ENCODE results near the gene EDIL3. TPM values are rescaled to one million over a fixed set of nuclear protein-coding genes. Genes with fewer than 3 reads are reported as not detected.

Gene EDIL3
- polyA plus RNA-seq, 2 donors, result 1.6 to 2.7 TPM

DNA sequence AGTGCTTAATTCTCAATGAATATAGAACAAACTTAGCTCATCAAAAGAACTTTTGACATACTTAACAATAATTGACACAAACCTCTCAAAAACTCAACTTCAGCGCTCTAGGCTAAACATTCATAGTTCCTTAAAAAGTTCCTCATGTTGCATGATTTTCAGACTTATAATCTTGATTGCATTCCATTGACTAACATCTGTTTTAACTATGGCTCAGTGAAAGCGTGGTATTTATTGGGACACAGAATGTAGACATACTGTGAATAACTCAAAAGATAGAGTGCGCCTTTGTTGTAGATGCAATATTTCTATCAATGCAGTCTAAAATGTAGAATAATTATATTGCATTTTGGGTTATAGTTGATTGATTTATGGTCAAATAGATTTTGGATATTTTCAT is 436.9 kb downstream of the EDIL3 start:
- H3K4me1 ChIP-seq (ENCODE audit: control insufficient read depth in 2 of 2, insufficient read depth in 2 of 2, low read length in 1 of 2), result no peaks in the 10 kb centered on the region
- no peak overlapping the region for H3K4me3 ChIP-seq (ENCODE audit: low read depth in 1 of 2, low read length in 2 of 2)
- no peaks in the 10 kb centered on the region for H3K36me3 ChIP-seq (ENCODE audit: control insufficient read depth in 2 of 2, insufficient read depth in 2 of 2, low read length in 1 of 2)
- H3K9me3 ChIP-seq (ENCODE audit: control insufficient read depth in 2 of 2, insufficient read depth in 1 of 2, low read depth in 1 of 2, low read length in 1 of 2), result no peaks in the 10 kb centered on the region
- WGBS, 2 donors, result 95% methylated on average over 3 of the region's 3 CpGs
- no peak overlapping the region for H3K27ac ChIP-seq (ENCODE audit: low read depth in 2 of 2, low read length in 1 of 2)
- H3K27me3 ChIP-seq (ENCODE audit: control insufficient read depth in 1 of 2, insufficient read depth in 2 of 2, low read length in 2 of 2), result no peaks in the 10 kb centered on the region

GRCh38 chr5:83946516-83946915 is 438.2 kb downstream of the EDIL3 start:
- Histone ChIP-seq H3K27ac (ENCODE audit: low read depth in 2 of 2, low read length in 1 of 2) (no peak overlapping the region), H3K9me3 (ENCODE audit: control insufficient read depth in 2 of 2, insufficient read depth in 1 of 2, low read depth in 1 of 2, low read length in 1 of 2) (no peaks in the 10 kb centered on the region), H3K4me3 (ENCODE audit: low read depth in 1 of 2, low read length in 2 of 2) (no peak overlapping the region), H3K4me1 (ENCODE audit: control insufficient read depth in 2 of 2, insufficient read depth in 2 of 2, low read length in 1 of 2) (no peaks in the 10 kb centered on the region), H3K27me3 (ENCODE audit: control insufficient read depth in 1 of 2, insufficient read depth in 2 of 2, low read length in 2 of 2) (no peaks in the 10 kb centered on the region), H3K36me3 (ENCODE audit: control insufficient read depth in 2 of 2, insufficient read depth in 2 of 2, low read length in 1 of 2) (no peaks in the 10 kb centered on the region)
- 69 to 71% methylated on average over 6 of the region's 6 CpGs for WGBS, 2 donors

DNA sequence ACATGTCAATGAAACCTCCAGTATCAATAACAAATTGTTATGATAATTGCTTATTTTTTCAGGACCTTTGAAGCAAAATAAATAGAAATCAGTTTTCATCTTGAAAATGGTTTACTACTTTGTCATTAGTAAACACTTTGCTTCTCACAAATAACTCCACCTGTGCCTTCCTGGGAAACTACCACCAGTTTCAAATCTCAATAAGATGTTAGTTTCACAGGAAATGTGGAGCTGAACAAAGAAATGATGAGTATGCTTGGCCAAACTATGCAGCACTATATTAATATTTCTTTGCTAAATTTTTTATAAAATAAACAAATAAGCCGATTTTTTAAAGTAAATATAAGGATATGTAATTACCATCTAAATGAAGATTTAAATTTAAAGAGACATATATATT is 442.5 kb downstream of the EDIL3 start:
- H3K27ac ChIP-seq (ENCODE audit: low read depth in 2 of 2, low read length in 1 of 2), result no peak overlapping the region
- no peaks in the 10 kb centered on the region for H3K4me1 ChIP-seq (ENCODE audit: control insufficient read depth in 2 of 2, insufficient read depth in 2 of 2, low read length in 1 of 2)
- WGBS, 2 donors, result 62 to 69% methylated on average over 1 of the region's 1 CpG
- H3K27me3 ChIP-seq (ENCODE audit: control insufficient read depth in 1 of 2, insufficient read depth in 2 of 2, low read length in 2 of 2), result no peaks in the 10 kb centered on the region
- H3K9me3 ChIP-seq (ENCODE audit: control insufficient read depth in 2 of 2, insufficient read depth in 1 of 2, low read depth in 1 of 2, low read length in 1 of 2), result no peaks in the 10 kb centered on the region
- no peak overlapping the region for H3K4me3 ChIP-seq (ENCODE audit: low read depth in 1 of 2, low read length in 2 of 2)
- H3K36me3 ChIP-seq (ENCODE audit: control insufficient read depth in 2 of 2, insufficient read depth in 2 of 2, low read length in 1 of 2), result no peaks in the 10 kb centered on the region

GRCh38 chr5:83937837-83938236 is 446.8 kb downstream of the EDIL3 start:
- no peak overlapping the region for H3K4me3 ChIP-seq (ENCODE audit: low read depth in 1 of 2, low read length in 2 of 2)
- 58 to 79% methylated on average over 1 of the region's 1 CpG for WGBS, 2 donors
- no peak overlapping the region for H3K27ac ChIP-seq (ENCODE audit: low read depth in 2 of 2, low read length in 1 of 2)
- no peaks in the 10 kb centered on the region for H3K9me3 ChIP-seq (ENCODE audit: control insufficient read depth in 2 of 2, insufficient read depth in 1 of 2, low read depth in 1 of 2, low read length in 1 of 2)
- no peaks in the 10 kb centered on the region for H3K27me3 ChIP-seq (ENCODE audit: control insufficient read depth in 1 of 2, insufficient read depth in 2 of 2, low read length in 2 of 2)
- H3K36me3 ChIP-seq (ENCODE audit: control insufficient read depth in 2 of 2, insufficient read depth in 2 of 2, low read length in 1 of 2), result no peaks in the 10 kb centered on the region
- no peaks in the 10 kb centered on the region for H3K4me1 ChIP-seq (ENCODE audit: control insufficient read depth in 2 of 2, insufficient read depth in 2 of 2, low read length in 1 of 2)

DNA sequence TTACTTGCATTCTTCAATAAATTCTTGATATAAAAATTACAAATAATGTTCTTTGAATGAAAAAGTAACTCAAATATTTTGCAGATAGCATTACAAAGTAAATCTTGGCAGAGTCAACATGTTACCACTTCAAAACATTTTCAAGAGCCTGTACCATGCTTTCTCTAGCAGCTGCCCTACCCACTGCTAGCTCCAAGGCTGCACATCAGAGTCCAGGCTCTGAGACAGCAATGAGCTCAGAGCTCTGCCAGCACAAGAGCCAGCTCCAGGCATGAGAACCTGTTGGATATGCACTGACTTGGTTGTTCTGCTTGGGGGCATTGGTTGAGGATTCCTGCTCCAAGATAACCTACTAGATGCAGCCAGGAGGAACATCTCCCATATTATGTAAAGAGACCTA is 452.7 kb downstream of the EDIL3 start:
- no peaks in the 10 kb centered on the region for H3K27me3 ChIP-seq (ENCODE audit: control insufficient read depth in 1 of 2, insufficient read depth in 2 of 2, low read length in 2 of 2)
- H3K4me1 ChIP-seq (ENCODE audit: control insufficient read depth in 2 of 2, insufficient read depth in 2 of 2, low read length in 1 of 2), result no peaks in the 10 kb centered on the region
- no peaks in the 10 kb centered on the region for H3K9me3 ChIP-seq (ENCODE audit: control insufficient read depth in 2 of 2, insufficient read depth in 1 of 2, low read depth in 1 of 2, low read length in 1 of 2)
- H3K4me3 ChIP-seq (ENCODE audit: low read depth in 1 of 2, low read length in 2 of 2), result no peak overlapping the region
- no peaks in the 10 kb centered on the region for H3K36me3 ChIP-seq (ENCODE audit: control insufficient read depth in 2 of 2, insufficient read depth in 2 of 2, low read length in 1 of 2)
- H3K27ac ChIP-seq (ENCODE audit: low read depth in 2 of 2, low read length in 1 of 2), result no peak overlapping the region

DNA sequence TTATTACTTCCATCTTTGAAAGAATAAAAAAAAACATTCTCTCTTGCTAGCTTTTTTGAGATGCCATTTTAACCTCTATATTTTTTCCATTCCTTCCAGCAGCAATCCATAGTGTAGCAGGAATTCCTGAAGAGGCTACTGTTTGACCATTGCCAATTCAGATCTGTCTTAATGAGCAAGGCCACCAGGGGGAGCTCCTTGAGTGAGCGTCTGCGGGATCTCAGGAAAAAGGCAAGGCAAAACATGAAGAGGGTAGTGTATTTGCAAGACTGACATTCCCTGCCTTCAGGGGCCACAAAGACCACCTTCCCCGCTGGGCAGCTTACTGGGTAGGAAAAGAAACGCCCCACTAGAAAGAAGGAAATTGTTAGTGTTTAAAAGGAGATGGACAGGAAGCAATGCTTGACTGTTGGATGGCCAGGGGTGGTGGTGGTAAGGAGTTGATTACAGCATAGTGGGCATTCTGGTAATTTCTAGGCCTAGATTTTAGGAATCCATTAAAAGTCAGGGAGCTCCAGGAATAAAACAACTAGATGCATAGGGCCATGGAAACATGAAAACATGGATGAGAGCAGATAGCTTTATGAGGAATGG is 457.4 kb downstream of the EDIL3 start:
- no peaks in the 10 kb centered on the region for H3K4me1 ChIP-seq (ENCODE audit: control insufficient read depth in 2 of 2, insufficient read depth in 2 of 2, low read length in 1 of 2)
- H3K9me3 ChIP-seq (ENCODE audit: control insufficient read depth in 2 of 2, insufficient read depth in 1 of 2, low read depth in 1 of 2, low read length in 1 of 2), result peaks cover 0 to 2% of the 10 kb centered on the region in 2 donors
- H3K4me3 ChIP-seq (ENCODE audit: low read depth in 1 of 2, low read length in 2 of 2), result no peak overlapping the region
- 29 to 32% methylated on average over 4 of the region's 4 CpGs for whole genome bisulfite sequencing, 2 donors
- no peaks in the 10 kb centered on the region for H3K27me3 ChIP-seq (ENCODE audit: control insufficient read depth in 1 of 2, insufficient read depth in 2 of 2, low read length in 2 of 2)
- H3K36me3 ChIP-seq (ENCODE audit: control insufficient read depth in 2 of 2, insufficient read depth in 2 of 2, low read length in 1 of 2), result no peaks in the 10 kb centered on the region
- no peak overlapping the region for H3K27ac ChIP-seq (ENCODE audit: low read depth in 2 of 2, low read length in 1 of 2)

- Histone ChIP-seq H3K4me1 (ENCODE audit: control insufficient read depth in 2 of 2, insufficient read depth in 2 of 2, low read length in 1 of 2) (no peaks in the 10 kb centered on the region), H3K36me3 (ENCODE audit: control insufficient read depth in 2 of 2, insufficient read depth in 2 of 2, low read length in 1 of 2) (no peaks in the 10 kb centered on the region), H3K9me3 (ENCODE audit: control insufficient read depth in 2 of 2, insufficient read depth in 1 of 2, low read depth in 1 of 2, low read length in 1 of 2) (peaks cover 0 to 2% of the 10 kb centered on the region in 2 donors), H3K4me3 (ENCODE audit: low read depth in 1 of 2, low read length in 2 of 2) (no peak overlapping the region), H3K27ac (ENCODE audit: low read depth in 2 of 2, low read length in 1 of 2) (no peak overlapping the region), H3K27me3 (ENCODE audit: control insufficient read depth in 1 of 2, insufficient read depth in 2 of 2, low read length in 2 of 2) (no peaks in the 10 kb centered on the region)
- 59 to 75% methylated on average over 3 of the region's 3 CpGs for WGBS, 2 donors
Observed at GRCh38 chr5:83925955-83926337, 458.7 kb downstream of the EDIL3 start.

DNA sequence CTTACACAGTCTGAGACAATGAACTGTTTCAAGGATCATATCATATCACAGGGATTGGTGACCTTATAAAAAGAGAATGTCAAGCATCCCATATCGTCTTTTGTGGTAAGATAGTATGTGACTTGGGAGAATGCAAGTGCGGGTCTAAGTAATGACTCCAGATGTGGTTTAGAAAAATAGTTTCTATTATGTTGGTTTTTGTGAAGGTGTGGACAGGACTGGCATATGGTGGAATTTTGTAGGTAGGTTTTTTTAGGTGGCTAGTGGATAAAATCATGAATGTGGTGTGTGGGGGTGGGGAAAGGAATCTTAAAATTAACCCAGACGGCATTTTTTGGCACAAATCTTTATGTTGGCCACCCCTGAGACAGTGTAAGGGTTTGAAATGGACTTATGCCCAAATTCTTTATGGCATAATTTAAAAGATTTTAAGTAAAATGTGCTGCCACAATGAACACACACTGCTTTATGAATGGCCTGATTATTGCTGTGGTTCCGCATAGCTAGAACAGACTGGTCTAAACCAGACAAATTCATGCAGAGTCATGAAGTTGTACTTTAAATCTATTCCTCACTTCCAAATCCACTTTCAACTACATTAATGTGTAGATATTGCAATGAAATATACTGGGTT is 459.2 kb downstream of the EDIL3 start:
- Histone ChIP-seq H3K4me1 (ENCODE audit: control insufficient read depth in 2 of 2, insufficient read depth in 2 of 2, low read length in 1 of 2) (no peaks in the 10 kb centered on the region), H3K9me3 (ENCODE audit: control insufficient read depth in 2 of 2, insufficient read depth in 1 of 2, low read depth in 1 of 2, low read length in 1 of 2) (peaks cover 0 to 2% of the 10 kb centered on the region in 2 donors), H3K27ac (ENCODE audit: low read depth in 2 of 2, low read length in 1 of 2) (no peak overlapping the region), H3K4me3 (ENCODE audit: low read depth in 1 of 2, low read length in 2 of 2) (no peak overlapping the region), H3K36me3 (ENCODE audit: control insufficient read depth in 2 of 2, insufficient read depth in 2 of 2, low read length in 1 of 2) (no peaks in the 10 kb centered on the region), H3K27me3 (ENCODE audit: control insufficient read depth in 1 of 2, insufficient read depth in 2 of 2, low read length in 2 of 2) (no peaks in the 10 kb centered on the region)
- 62 to 69% methylated on average over 4 of the region's 4 CpGs for WGBS, 2 donors

DNA sequence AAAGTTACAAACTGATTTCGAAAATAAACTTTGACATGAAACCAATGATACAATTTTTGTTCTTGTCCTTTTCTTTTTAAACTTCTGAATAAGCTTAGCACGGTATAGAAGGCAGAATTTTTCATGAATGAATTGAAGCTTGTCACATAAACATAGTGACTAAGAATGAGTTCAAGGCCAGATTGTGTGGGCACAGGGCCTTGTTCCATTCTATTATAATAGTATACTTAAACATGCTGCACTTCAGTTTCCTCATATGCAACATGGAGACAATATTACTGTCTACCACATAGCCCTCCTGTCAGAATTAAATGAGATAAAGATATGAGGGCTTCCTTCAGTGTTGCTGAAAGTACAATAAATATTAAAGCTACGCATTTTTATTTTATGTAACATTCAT is 459.8 kb downstream of the EDIL3 start:
- 78 to 86% methylated on average over 3 of the region's 3 CpGs for WGBS, 2 donors
- Histone ChIP-seq H3K27me3 (ENCODE audit: control insufficient read depth in 1 of 2, insufficient read depth in 2 of 2, low read length in 2 of 2) (no peaks in the 10 kb centered on the region), H3K36me3 (ENCODE audit: control insufficient read depth in 2 of 2, insufficient read depth in 2 of 2, low read length in 1 of 2) (no peaks in the 10 kb centered on the region), H3K4me3 (ENCODE audit: low read depth in 1 of 2, low read length in 2 of 2) (no peak overlapping the region), H3K4me1 (ENCODE audit: control insufficient read depth in 2 of 2, insufficient read depth in 2 of 2, low read length in 1 of 2) (no peaks in the 10 kb centered on the region), H3K27ac (ENCODE audit: low read depth in 2 of 2, low read length in 1 of 2) (no peak overlapping the region), H3K9me3 (ENCODE audit: control insufficient read depth in 2 of 2, insufficient read depth in 1 of 2, low read depth in 1 of 2, low read length in 1 of 2) (peaks cover 0 to 2% of the 10 kb centered on the region in 2 donors)

GRCh38 chr5:83924171-83924570 is 460.5 kb downstream of the EDIL3 start:
- Histone ChIP-seq H3K9me3 (ENCODE audit: control insufficient read depth in 2 of 2, insufficient read depth in 1 of 2, low read depth in 1 of 2, low read length in 1 of 2) (peaks cover 0 to 2% of the 10 kb centered on the region in 2 donors), H3K27me3 (ENCODE audit: control insufficient read depth in 1 of 2, insufficient read depth in 2 of 2, low read length in 2 of 2) (no peaks in the 10 kb centered on the region), H3K4me1 (ENCODE audit: control insufficient read depth in 2 of 2, insufficient read depth in 2 of 2, low read length in 1 of 2) (no peaks in the 10 kb centered on the region), H3K4me3 (ENCODE audit: low read depth in 1 of 2, low read length in 2 of 2) (no peak overlapping the region), H3K36me3 (ENCODE audit: control insufficient read depth in 2 of 2, insufficient read depth in 2 of 2, low read length in 1 of 2) (no peaks in the 10 kb centered on the region), H3K27ac (ENCODE audit: low read depth in 2 of 2, low read length in 1 of 2) (no peak overlapping the region)
- WGBS, 2 donors, result 57 to 79% methylated on average over 1 of the region's 1 CpG
